ENCODE results near the gene LRRC4.

- TF ChIP-seq GATA2 (IDR thresholded peaks at IDR 0.05; ENCODE audit: low read depth, low read length) (no peak), GATA3 (IDR thresholded peaks at IDR 0.05; ENCODE audit: low read depth, low read length) (no peak)
Measured at GRCh38 chr7:128041203-128041602, 10.0 kb upstream of the LRRC4 start.
